PC-3 (cell line): ENCODE data around the gene RCSD1.

Experiments used
- CTCF ChIP-seq: fragments of 300-600 bp; sonication (generic); conservative IDR thresholded peaks from 2 replicates; pipeline ENCODE4 v1.5.1; 2017; ENCODE audit warnings: antibody characterized with exemption, low read depth, mild to moderate bottlenecking, low read length
- EZH2 ChIP-seq: fragments of 300-600 bp; sonication (generic); IDR thresholded peaks from one replicate; pipeline ENCODE4 v1.6.1; 2017; ENCODE audit warnings: antibody characterized with exemption, mild to moderate bottlenecking, low read length; ENCODE audit not compliant: unreplicated experiment

DNA sequence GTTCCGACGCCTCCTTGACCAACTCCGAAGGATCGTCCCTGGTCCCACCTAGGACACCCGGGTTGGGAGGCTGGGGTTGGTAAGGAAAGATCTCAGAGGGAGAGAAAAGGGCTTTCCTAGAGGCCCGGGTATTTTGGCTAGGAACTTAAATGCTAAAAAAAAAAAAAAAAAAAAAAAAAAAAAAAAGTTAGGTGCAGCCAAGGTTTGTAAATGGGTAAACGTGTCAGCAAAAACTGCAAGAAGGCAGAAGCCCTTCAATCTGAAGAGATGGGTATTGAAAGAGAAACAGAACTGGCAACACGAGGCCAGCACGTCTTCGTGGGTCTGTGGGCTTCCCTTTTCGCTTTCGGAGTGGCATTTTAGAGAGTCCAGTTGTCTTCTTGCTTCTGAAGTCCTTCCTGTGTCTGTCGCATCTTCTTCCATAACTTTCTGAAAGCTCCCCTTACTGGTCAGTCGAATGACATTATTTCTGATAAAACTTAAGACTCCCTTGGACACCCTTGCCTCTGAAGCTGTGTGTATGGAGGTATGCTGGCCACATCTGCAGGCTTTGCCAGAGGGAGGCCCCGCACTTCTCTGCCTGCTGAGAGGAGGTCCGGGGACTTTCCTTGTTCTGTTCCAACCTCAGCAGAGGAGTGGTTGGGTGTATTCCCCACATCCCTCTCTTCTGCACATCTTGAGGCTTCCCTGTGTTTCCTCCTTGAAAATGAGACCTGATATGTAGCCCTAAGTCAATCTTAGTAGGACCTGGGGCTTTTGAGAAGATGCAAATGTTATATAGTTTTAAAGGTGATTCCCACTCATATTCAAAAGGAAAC, 745 bp downstream of the RCSD1 start:
- TF ChIP-seq CTCF (no peak), EZH2 (no peak)
